GM18511 (cell line): ENCODE results near the gene C2orf92.
A peak's percentile ranks its signal among the peaks of the same experiment; 100 is the strongest.

Experiments
- ATAC-seq: cut with Tn5 transposase; IDR thresholded peaks from one replicate; pipeline ENCODE4 v1.9.1; 2021; ENCODE audit warnings: mild to moderate bottlenecking, moderate library complexity; ENCODE audit not compliant: unreplicated experiment

The C2orf92 gene

DNA sequence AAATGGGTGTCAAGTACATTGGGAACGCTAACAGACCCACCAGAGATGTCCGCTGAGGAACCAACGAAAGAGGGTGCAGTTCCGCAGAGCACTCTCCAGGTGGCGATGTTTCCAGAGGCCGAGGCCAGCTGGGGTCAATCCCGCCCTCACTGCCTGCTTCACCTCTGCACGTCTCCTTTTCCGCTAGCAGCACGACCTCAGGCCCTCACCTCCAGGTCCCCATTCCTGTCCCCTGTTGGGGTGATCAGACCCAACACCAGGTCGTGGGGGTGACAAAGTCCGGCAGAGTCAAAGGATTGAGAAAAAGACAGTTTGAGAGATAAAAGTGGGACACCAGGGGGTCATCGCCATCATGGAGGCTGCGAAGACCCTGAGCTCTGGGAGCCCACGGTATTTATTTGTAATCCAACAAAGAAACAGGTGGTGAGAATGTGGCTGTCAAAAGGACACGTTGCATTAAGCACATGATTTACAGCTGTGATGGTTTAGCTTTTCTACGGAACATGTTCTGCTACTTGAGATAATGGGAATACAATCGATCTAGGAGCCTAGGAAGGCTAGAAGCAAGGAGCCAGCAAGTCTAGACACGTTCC, 71.2 kb downstream of the C2orf92 start:
- peak; percentile 53 for ATAC-seq

DNA sequence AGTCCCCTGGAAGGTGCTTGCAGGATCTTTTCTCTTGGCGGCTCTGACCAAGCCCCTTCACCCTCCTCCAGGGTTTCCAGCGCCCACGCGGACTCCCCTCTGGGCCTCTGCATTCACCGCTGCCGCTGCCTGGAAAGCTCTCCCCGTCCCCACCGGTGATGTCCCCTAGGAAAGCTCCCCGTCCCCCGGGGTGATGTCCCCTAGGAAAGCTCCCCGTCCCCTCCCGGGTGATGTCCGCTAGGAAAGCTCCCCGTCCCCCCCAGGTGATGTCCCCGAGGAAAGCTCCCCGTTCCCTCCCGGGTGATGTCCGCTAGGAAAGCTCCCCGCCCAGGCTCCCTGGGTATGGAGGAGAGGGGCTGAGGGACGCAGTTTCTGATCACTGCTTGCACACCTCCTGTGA, 71.7 kb downstream of the C2orf92 start:
- ATAC-seq: no peak

DNA sequence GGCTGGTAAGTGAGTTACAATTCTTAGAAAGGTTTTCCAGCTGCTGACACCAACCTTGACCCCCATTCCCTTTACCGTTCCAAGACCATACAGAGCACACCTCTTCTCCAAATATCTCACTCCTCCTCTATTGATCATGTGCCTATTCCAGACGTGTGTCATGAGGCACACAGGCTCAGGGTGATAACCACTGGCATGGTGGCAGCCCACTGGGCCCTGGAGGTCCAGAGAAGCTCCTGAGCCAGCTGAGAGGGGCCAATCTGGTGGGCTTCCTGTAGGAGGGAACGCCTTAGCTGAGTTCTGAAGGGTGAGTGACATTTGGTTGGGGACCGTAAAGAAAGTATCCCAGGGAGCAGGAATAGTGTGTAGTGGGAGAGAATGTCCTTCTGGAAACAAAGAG, 72.2 kb downstream of the C2orf92 start:
- ATAC-seq: no peak

DNA sequence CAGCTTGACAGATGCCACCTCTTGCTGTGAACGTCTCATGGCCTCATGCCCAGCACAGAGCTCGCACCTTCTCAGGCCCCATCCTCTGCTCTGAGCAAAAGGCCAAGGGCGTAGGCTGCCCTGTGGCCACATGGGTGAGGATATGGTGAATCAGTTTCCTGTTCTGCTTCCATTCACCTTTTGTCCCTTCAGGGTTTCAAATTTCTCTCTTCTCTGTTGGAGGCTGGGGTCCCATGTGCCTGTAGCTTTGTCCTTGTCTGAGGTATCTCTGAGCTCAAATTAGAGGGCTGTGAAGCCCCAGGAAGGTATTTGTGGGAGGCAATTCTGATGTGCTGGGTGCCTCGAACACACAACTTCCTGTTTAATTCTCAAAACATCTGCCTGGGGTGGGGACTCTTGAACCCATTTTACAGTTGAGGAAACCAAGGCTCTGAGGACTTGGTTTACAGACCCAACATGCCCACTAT, 72.9 kb downstream of the C2orf92 start:
- no peak for ATAC-seq

DNA sequence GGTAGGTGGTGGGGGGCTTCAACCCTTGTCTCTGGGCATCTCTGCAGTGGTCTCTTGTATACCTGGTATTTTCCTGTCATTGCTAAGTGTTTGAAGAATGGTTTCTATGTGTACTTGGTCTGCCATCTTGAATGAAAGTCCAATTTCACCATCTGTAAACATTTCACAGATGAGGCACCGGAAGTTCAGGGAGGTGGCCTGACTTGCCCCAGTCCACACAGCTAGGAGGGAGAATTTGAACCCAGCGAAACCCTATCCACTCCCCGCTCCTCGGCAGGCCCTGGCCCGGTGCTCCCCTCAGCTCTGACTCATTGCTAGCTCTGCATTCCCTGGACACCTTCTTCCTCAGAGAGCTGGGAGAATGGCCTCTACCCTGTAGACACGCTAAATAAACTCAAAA, 74.4 kb downstream of the C2orf92 start:
- no peak for ATAC-seq

DNA sequence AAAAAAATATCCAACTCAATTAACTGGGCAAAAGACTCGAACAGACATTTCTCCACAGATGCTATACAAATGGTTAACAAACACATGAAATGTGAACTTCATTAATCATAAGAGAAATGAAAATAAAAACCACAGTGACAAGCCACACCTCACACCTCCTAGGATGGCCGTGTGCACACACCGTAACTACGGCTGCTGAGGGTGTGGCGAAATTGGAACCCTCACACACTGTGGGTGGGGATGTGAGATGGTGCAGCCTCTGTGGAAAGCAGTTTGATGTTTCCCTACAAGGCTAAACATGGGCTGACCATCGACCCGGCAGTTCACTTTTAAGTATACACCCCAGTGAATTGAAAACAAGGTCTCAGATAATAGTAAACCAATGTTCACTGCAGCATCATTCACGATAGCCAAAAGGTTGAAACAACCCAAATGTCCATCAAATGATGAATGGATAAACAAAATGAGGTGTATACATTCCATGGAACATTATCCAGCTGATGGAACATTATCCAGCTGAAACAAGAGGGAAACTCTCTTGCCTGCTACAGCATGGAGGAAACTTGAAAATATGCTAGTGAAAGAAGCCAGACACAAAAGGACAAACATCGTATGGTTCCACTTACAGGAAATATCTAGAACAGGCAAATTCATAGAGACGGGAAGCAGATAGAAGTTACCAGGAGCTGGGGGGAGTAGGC, 76.1 kb downstream of the C2orf92 start:
- peak; percentile 77 for ATAC-seq

DNA sequence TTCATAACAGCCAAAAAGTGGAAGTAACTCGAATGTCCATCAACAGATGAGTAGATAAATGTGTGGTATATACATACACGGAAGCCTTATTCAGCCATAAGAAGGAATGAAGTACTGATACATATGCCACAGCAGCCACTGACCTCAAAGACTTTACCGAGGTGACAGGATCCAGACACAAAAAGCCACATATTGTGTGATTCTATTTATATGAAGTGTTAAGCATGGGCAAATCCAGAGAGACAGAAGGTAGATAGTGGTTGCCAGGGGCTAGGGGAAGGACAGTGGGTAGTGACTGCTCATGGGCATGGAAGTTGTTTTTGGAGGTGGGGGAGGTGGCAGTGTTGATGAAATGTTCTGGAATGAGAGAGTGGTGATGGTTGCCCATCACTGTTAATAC, 77.8 kb downstream of the C2orf92 start:
- ATAC-seq: no peak

DNA sequence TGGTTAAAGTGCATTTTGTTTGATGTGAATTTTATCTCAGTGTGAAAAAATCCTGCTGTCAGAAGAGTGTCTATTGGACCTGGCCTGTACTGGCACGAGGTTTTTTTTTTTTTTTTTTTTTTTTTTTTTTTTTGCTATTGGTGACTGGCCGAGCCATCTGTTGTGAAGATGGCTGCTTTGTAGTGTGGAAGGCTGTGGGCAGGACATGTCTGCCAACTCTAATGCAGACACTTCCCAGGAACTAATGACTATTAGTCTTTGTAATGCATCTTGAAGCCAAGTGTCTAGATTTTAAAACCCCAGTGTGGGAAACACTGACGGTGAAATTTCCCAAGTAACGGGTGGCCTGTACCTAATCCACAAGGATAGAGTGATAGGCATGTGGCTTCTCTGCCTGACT, 78.2 kb downstream of the C2orf92 start:
- no peak for ATAC-seq

DNA sequence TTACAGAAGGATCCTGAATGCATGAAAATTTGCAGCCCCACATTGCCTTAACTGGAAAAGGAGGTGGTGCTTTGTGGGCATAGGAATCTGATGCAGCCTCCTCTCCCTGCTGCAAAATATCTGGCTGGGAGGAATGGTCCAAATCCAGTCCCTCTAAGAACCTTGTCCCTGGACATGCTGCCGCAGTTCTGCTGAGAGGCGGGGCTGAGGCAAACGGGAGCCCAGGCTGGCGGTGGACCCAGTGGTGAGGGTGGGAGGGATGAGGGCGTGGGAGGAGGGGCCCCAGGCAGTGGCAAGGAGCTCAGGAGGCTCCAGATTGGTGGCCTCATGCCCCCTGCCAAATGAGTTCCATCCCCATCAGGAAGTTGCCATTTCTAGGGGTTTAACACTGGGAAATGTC, 80.1 kb downstream of the C2orf92 start:
- ATAC-seq: no peak

DNA sequence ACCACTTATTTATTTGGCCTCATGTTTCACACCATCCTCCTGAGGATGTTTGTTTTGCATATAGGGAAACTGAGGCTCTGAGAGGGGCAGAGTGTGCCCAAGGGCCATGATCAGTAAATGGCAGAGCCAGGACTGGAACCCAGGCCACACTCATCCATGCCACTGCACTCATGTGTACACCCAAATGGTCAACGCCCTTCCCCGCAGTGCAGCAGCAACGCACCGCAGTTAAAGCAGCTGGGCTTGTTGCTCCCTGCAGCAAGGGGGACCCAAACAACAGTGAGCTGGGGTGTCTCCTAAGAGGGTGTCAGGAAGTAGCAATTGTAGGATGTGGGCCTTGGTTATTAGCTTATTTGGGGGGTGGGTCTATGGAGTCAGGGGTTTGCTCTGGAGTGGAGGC, 80.5 kb downstream of the C2orf92 start:
- ATAC-seq: no peak

DNA sequence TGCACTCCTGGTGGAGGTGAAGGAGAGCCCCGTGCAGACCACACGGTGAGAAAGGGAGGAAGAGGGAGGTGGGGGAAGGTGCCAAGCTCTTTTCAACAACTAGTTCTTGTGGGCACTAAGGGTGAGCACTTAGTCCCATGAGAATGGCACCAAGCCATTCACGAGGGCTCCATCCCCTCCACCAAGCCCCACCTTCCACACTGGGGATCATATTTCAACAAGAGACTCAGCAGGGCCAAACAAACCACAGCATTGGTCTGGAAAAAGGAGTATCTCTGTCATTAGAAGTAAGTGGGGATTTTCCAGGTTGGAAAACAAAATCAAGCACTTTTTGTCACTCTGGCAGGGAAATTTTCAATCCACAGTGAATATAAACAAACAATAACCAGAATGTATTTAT, 82.2 kb downstream of the C2orf92 start:
- no peak for ATAC-seq
